ENCODE measurements around the gene CTXN2. TPM values are rescaled to one million over a fixed set of nuclear protein-coding genes. Genes with fewer than 3 reads are reported as not detected.

CTXN2 gene
- polyA plus RNA-seq (2011; rRNA removed) (not detected in 2 replicates), polyA minus RNA-seq (2011; rRNA and poly(A)+ RNA removed) (not detected in 2 replicates)

GRCh38 chr15:48191574-48192225, at the start of gene CTXN2:
Gene CTXN2 (plus strand): TSS chr15:48191665. CDS start chr15:48201301, 9,636 bp downstream.
- Histone ChIP-seq H3K9me3 (ENCODE audit: control insufficient read depth, insufficient read depth, low read length) (no peaks in the 10 kb centered on the region), H3K4me3 (ENCODE audit: low read depth, low read length) (no peak within 1 kb of the TSS; the same call in 1 of the 2 replicates), H3K27ac (ENCODE audit: low read depth, low read length) (no peak within 1 kb of the TSS), H3K27me3 (ENCODE audit: control insufficient read depth, insufficient read depth, low read length) (no peaks in the 10 kb centered on the region)
- CTCF ChIA-PET: no interaction called here
- no peak for TF ChIP-seq CTCF (IDR thresholded peaks at IDR 0.05; ENCODE audit: low read depth, low read length)
- DNase-seq (ENCODE audit: low read depth, low spot score): no peak
- POLR2A ChIA-PET: no interaction called here

DNA sequence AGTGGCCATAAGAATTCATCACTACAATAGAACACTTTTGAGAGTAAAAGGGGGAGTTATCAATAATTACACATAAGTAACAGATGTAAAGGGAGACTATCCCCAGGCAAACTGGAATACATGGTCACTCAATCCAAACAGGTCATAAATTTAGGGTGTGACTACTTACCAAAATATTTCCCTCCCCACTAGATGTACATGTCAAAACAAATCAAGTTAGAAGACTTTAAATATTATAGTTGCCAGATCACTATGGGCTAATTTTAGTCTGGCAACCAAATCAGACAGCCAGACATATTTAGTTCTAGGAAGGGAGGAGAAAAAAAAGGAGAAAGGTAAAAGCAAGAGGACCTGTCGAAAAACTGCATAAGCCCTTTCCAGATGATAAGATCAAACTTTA, 47.6 kb upstream of the CTXN2 start:
- no peak for DNase-seq (ENCODE audit: low read depth, low spot score)
- H3K4me3 ChIP-seq (ENCODE audit: low read depth, low read length): no peak overlapping the region
- no peak for TF ChIP-seq CTCF (IDR thresholded peaks at IDR 0.05; ENCODE audit: low read depth, low read length)
- POLR2A ChIA-PET: no interaction called here
- H3K9me3 ChIP-seq (ENCODE audit: control insufficient read depth, insufficient read depth, low read length): no peaks in the 10 kb centered on the region
- no peak overlapping the region for H3K27ac ChIP-seq (ENCODE audit: low read depth, low read length)
- CTCF ChIA-PET: no interaction called here
- H3K27me3 ChIP-seq (ENCODE audit: control insufficient read depth, insufficient read depth, low read length): no peaks in the 10 kb centered on the region

DNA sequence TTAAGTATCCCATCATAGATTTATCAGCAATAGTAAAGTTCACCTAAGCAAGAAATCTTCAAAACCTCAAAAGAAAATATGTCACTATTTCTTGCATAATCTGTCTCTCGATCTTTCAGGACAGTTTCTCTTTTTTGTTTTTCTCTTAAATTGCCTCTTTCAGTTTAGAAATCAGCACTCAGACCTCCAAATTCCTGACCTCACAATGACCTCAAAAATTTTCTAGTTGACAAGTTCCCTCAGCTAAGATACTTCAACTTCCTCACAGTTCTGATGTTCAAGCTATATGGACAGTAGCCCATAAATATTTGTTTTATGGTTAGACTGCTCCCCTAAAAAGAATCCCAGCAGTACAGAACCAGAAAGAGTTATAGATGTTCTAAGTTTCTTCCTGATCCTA, 46.6 kb upstream of the CTXN2 start:
- Histone ChIP-seq H3K9me3 (ENCODE audit: control insufficient read depth, insufficient read depth, low read length) (no peaks in the 10 kb centered on the region), H3K27me3 (ENCODE audit: control insufficient read depth, insufficient read depth, low read length) (no peaks in the 10 kb centered on the region), H3K4me3 (ENCODE audit: low read depth, low read length) (no peak overlapping the region), H3K27ac (ENCODE audit: low read depth, low read length) (no peak overlapping the region)
- no peak for DNase-seq (ENCODE audit: low read depth, low spot score)
- ChIA-PET POLR2A (no interaction called here), CTCF (no interaction called here)
- no peak for TF ChIP-seq CTCF (IDR thresholded peaks at IDR 0.05; ENCODE audit: low read depth, low read length)

- no peaks in the 10 kb centered on the region for H3K9me3 ChIP-seq (ENCODE audit: control insufficient read depth, insufficient read depth, low read length)
- no peaks in the 10 kb centered on the region for H3K27me3 ChIP-seq (ENCODE audit: control insufficient read depth, insufficient read depth, low read length)
- CTCF ChIA-PET: no interaction called here
- DNase-seq (ENCODE audit: low read depth, low spot score): no peak
- H3K27ac ChIP-seq (ENCODE audit: low read depth, low read length): no peak overlapping the region
- H3K4me3 ChIP-seq (ENCODE audit: low read depth, low read length): no peak overlapping the region
- POLR2A ChIA-PET: no interaction called here
- no peak for TF ChIP-seq CTCF (IDR thresholded peaks at IDR 0.05; ENCODE audit: low read depth, low read length)
Measured at GRCh38 chr15:48145923-48146322, 45.5 kb upstream of the CTXN2 start.

DNA sequence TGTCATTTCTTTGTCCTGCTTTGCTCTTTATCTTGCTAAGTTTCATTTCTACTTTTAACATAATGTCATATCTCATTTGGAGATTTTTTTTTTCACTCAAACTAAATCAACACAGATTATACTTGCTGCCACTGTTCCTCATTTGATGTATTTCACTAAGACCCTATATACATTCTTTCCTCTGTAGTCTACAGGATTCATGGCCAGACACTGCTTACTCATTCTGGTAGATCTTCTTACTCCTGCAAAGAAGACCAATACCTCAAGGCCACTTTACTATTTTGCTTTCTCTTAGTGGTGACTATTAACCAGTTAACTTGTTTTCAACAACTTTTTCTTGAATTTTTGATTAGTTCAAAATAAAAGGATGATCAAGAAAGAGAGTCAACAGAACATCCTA, 44.1 kb upstream of the CTXN2 start:
- no peak for DNase-seq (ENCODE audit: low read depth, low spot score)
- POLR2A ChIA-PET: no interaction called here
- no peaks in the 10 kb centered on the region for H3K9me3 ChIP-seq (ENCODE audit: control insufficient read depth, insufficient read depth, low read length)
- H3K27ac ChIP-seq (ENCODE audit: low read depth, low read length): no peak overlapping the region
- CTCF ChIA-PET: no interaction called here
- no peak overlapping the region for H3K4me3 ChIP-seq (ENCODE audit: low read depth, low read length)
- TF ChIP-seq CTCF (IDR thresholded peaks at IDR 0.05; ENCODE audit: low read depth, low read length): no peak
- H3K27me3 ChIP-seq (ENCODE audit: control insufficient read depth, insufficient read depth, low read length): no peaks in the 10 kb centered on the region
